Neural progenitor cell (in vitro differentiated cells): ENCODE measurements around the gene PDE11A. TPM values are rescaled to one million over a fixed set of nuclear protein-coding genes. Genes with fewer than 3 reads are reported as not detected.

ENCODE experiments used
- DNase-seq: peaks from one replicate; pipeline ENCODE4 v3.0.0-alpha.2; 2016; ENCODE audit warnings: low spot score
- H2AFZ ChIP-seq: fragments of 200-600 bp; sonication (generic); replicated peaks from 2 replicates; pipeline ENCODE4 v1.6.1; 2016; ENCODE audit warnings: antibody characterized with exemption
- H3F3A ChIP-seq: fragments of 200-600 bp; sonication (generic); 2 replicates; pipeline ENCODE4 v1.6.1; 2016; ENCODE audit warnings: antibody characterized with exemption, low read depth
- H3K27ac ChIP-seq: fragments of 200-600 bp; sonication (generic); 2 replicates; pipeline ENCODE4 v1.5.1; 2016; ENCODE audit warnings: mild to moderate bottlenecking
- H3K27me3 ChIP-seq: fragments of 200-600 bp; sonication (generic); 2 replicates; pipeline ENCODE4 v1.6.1; 2016; ENCODE audit warnings: mild to moderate bottlenecking, moderate library complexity
- H3K36me3 ChIP-seq: fragments of 200-600 bp; sonication (generic); 2 replicates; pipeline ENCODE4 v1.5.1; 2016
- H3K4me1 ChIP-seq: fragments of 200-600 bp; sonication (generic); 2 replicates; pipeline ENCODE4 v1.6.1; 2016; ENCODE audit warnings: mixed run types
- H3K4me2 ChIP-seq: fragments of 200-600 bp; sonication (generic); 2 replicates; pipeline ENCODE4 v1.6.1; 2016
- H3K4me3 ChIP-seq: fragments of 200-600 bp; sonication (generic); 2 replicates; pipeline ENCODE4 v1.5.1; 2016
- H3K79me2 ChIP-seq: fragments of 200-600 bp; sonication (generic); 2 replicates; pipeline ENCODE4 v1.6.1; 2016; ENCODE audit warnings: low read depth
- H3K9ac ChIP-seq: fragments of 200-600 bp; sonication (generic); 2 replicates; pipeline ENCODE4 v1.6.1; 2016
- H3K9me3 ChIP-seq: fragments of 200-600 bp; sonication (generic); 2 replicates; pipeline ENCODE4 v1.5.1; 2016; ENCODE audit warnings: low read depth
- H4K20me1 ChIP-seq: fragments of 200-600 bp; sonication (generic); 2 replicates; pipeline ENCODE4 v1.6.1; 2016; ENCODE audit warnings: low read depth
- H3K27ac Mint-ChIP-seq: 3 replicates; pipeline ENCODE4 v1.8.0; 2021; ENCODE audit warnings: mixed read lengths
- H3K27me3 Mint-ChIP-seq: 2 replicates; pipeline ENCODE4 v1.8.0; 2022; ENCODE audit warnings: low read depth, mild to moderate bottlenecking, inconsistent platforms, moderate library complexity, mixed read lengths; ENCODE audit not compliant: insufficient read depth
- H3K36me3 Mint-ChIP-seq: 3 replicates; pipeline ENCODE4 v1.8.0; 2021; ENCODE audit warnings: mixed read lengths
- H3K4me1 Mint-ChIP-seq: 3 replicates; pipeline ENCODE4 v1.8.0; 2021; ENCODE audit warnings: mixed read lengths
- H3K4me3 Mint-ChIP-seq: 3 replicates; pipeline ENCODE4 v1.8.0; 2021; ENCODE audit warnings: mild to moderate bottlenecking, moderate library complexity, mixed read lengths
- H3K9me3 Mint-ChIP-seq: 3 replicates; pipeline ENCODE4 v1.8.0; 2020; ENCODE audit warnings: mixed read lengths
- CTCF ChIP-seq: fragments of 200-600 bp; sonication (generic); IDR thresholded peaks from 2 replicates; pipeline ENCODE4 v1.5.1; 2017; ENCODE audit warnings: antibody characterized with exemption, mild to moderate bottlenecking
- EZH2 ChIP-seq: fragments of 200-600 bp; sonication (generic); IDR thresholded peaks from 2 replicates; pipeline ENCODE4 v1.6.1; 2017; ENCODE audit warnings: antibody characterized with exemption, mild to moderate bottlenecking, moderate library complexity
- EZH2phosphoT487 ChIP-seq: fragments of 200-600 bp; sonication (generic); IDR thresholded peaks from 2 replicates; pipeline ENCODE4 v1.6.1; 2017; ENCODE audit warnings: antibody characterized with exemption
- total RNA-seq: library from RNA; depleted of rRNA; stranded (reverse); fragments of >200 nt; gene quantifications from 2 replicates; pipeline ENCODE4 v1.2.3, GENCODE V29; 2015; ENCODE audit warnings: low replicate concordance

PDE11A gene
- total RNA-seq, 1 donor from 2014 or later, result 0.13 TPM

DNA sequence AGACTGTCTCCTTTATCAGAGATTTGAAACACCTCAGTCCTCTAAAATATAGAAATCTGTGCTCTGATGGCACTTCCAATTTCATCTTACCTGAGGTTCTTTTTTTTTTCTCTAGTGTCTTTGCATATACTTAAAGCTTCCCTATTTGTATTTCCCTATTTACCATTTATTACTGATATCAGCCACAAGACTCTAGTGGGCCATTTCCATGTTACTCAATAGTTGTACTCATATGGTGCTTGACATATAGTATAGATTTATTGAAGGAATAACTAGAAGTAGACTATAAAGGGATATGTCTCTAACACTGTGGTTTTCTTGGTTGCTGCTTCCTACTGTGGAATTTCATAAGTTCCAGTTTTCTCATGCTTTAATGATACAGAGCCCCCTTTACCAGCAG is 42.7 kb upstream of the PDE11A start:
- no peak for DNase-seq
- H3K4me1 ChIP-seq, result peaks cover 5% of the 10 kb centered on the region
- Mint-ChIP-seq H3K4me1 (peaks cover 11% of the 10 kb centered on the region), H3K27me3 (peaks cover 8% of the 10 kb centered on the region), H3K27ac (no peak overlapping the region), H3K4me3 (no peak overlapping the region), H3K36me3 (no peaks in the 10 kb centered on the region), H3K9me3 (no peaks in the 10 kb centered on the region)
- no peak overlapping the region for H3K27ac ChIP-seq
- no peaks in the 10 kb centered on the region for H4K20me1 ChIP-seq
- H3K36me3 ChIP-seq, result no peaks in the 10 kb centered on the region
- H3K27me3 ChIP-seq, result no peaks in the 10 kb centered on the region
- no peak overlapping the region for H3K9ac ChIP-seq
- H3F3A ChIP-seq, result peaks cover 5% of the 10 kb centered on the region
- no peak overlapping the region for H3K4me3 ChIP-seq
- no peaks in the 10 kb centered on the region for H3K9me3 ChIP-seq
- TF ChIP-seq CTCF, result no peak
- TF ChIP-seq EZH2, result no peak
- no peak for TF ChIP-seq EZH2phosphoT487
- no peak overlapping the region for H3K4me2 ChIP-seq
- H2AFZ ChIP-seq, result no peak overlapping the region
- H3K79me2 ChIP-seq, result peaks cover 5% of the 10 kb centered on the region

- no peak for DNase-seq
- peaks cover 8% of the 10 kb centered on the region for H3K27me3 Mint-ChIP-seq
- Histone ChIP-seq H2AFZ (no peak overlapping the region), H3K9me3 (no peaks in the 10 kb centered on the region), H3K27ac (no peak overlapping the region), H3F3A (peaks cover 5% of the 10 kb centered on the region), H3K4me2 (no peak overlapping the region), H3K4me1 (peaks cover 5% of the 10 kb centered on the region), H3K4me3 (no peak overlapping the region), H3K79me2 (peaks cover 5% of the 10 kb centered on the region), H3K27me3 (no peaks in the 10 kb centered on the region), H4K20me1 (no peaks in the 10 kb centered on the region), H3K9ac (no peak overlapping the region), H3K36me3 (no peaks in the 10 kb centered on the region)
- H3K4me3 Mint-ChIP-seq, result peak overlapping the region; percentile 59
- no peaks in the 10 kb centered on the region for H3K9me3 Mint-ChIP-seq
- H3K4me1 Mint-ChIP-seq, result peaks cover 11% of the 10 kb centered on the region
- H3K27ac Mint-ChIP-seq, result no peak overlapping the region
- no peaks in the 10 kb centered on the region for H3K36me3 Mint-ChIP-seq
- TF ChIP-seq CTCF (no peak), EZH2 (no peak), EZH2phosphoT487 (no peak)
These were observed 41.9 kb upstream of the PDE11A start for GRCh38 chr2:178114462-178114861.

GRCh38 chr2:178112202-178113152 is 39.9 kb upstream of the PDE11A start, which contains the start of gene RBM45:
Gene RBM45, plus strand, starts transcription at chr2:178112437. Its CDS starts 110 bp downstream, at chr2:178112547.
- peak within 1 kb of the TSS; percentile 66 for H3K27ac Mint-ChIP-seq

More at GRCh38 chr2:178112202-178113152, 39.9 kb upstream of the PDE11A start, which contains the start of gene RBM45:
- Histone ChIP-seq H3K9ac (peak within 1 kb of the TSS; percentile 46), H2AFZ (peak within 1 kb of the TSS; percentile 99), H3K36me3 (no peaks in the 10 kb centered on the region), H3K9me3 (no peaks in the 10 kb centered on the region), H3K4me2 (peak within 1 kb of the TSS; percentile 96), H4K20me1 (no peaks in the 10 kb centered on the region), H3K4me3 (peak within 1 kb of the TSS; percentile 96), H3K4me1 (peaks cover 5% of the 10 kb centered on the region), H3K27ac (no peak within 1 kb of the TSS), H3K79me2 (peaks cover 5% of the 10 kb centered on the region), H3K27me3 (no peaks in the 10 kb centered on the region), H3F3A (peaks cover 5% of the 10 kb centered on the region)
- Mint-ChIP-seq H3K36me3 (no peaks in the 10 kb centered on the region), H3K27me3 (peaks cover 6% of the 10 kb centered on the region), H3K4me1 (peaks cover 11% of the 10 kb centered on the region), H3K4me3 (peak within 1 kb of the TSS; percentile 94), H3K9me3 (no peaks in the 10 kb centered on the region)
- DNase-seq, result peak; percentile 96
- TF ChIP-seq EZH2 (no peak), CTCF (peak; percentile 97), EZH2phosphoT487 (peak; percentile 26)
